Prostate gland (tissue), 2 donors: ENCODE data around the gene ACSS1. TPM values are rescaled to one million over a fixed set of nuclear protein-coding genes. Genes with fewer than 3 reads are reported as not detected.

ENCODE experiments used
- DNase-seq: peaks from one replicate; pipeline ENCODE4 v3.0.0-alpha.2; 2019; ENCODE audit warnings: low spot score
- H3K27ac ChIP-seq, 2 donors: fragments of 200-600 bp; sonication (generic); 2 replicates each; pipeline ENCODE4 v1.5.1; 2017 to 2019
- H3K27me3 ChIP-seq: fragments of 200-600 bp; sonication (generic); replicated peaks from 2 replicates; pipeline ENCODE4 v1.5.1; 2019; ENCODE audit not compliant: insufficient read depth
- H3K36me3 ChIP-seq, 2 donors: fragments of 200-600 bp; sonication (generic); 1 replicate in 1 of 2; 2 replicates in 1 of 2; pipeline versions ENCODE4 v1.5.1 to v1.8.1; 2017 to 2019
- H3K4me1 ChIP-seq: fragments of 200-600 bp; sonication (generic); replicated peaks from 2 replicates; pipeline ENCODE4 v1.5.1; 2019
- H3K4me3 ChIP-seq, 2 donors: fragments of 200-600 bp; sonication (generic); 2 replicates each; pipeline ENCODE4 v1.5.1; 2017 to 2019
- H3K9me3 ChIP-seq: fragments of 200-600 bp; sonication (generic); 2 replicates; pipeline ENCODE4 v1.5.1; 2017
- CTCF ChIP-seq, 4 experiments: fragments of 200-600 bp in 2 of 4; fragments of 450-650 bp in 2 of 4; sonication (generic) in 2 of 4; IDR thresholded peaks; 1 replicate in 3 of 4; 2 replicates in 1 of 4; pipeline ENCODE4 v1.5.1; 2016 to 2019; ENCODE audit warnings: antibody characterized with exemption in 4 of 4, mild to moderate bottlenecking in 2 of 4, moderate library complexity in 2 of 4
- POLR2A ChIP-seq: fragments of 450-650 bp; IDR thresholded peaks from one replicate; pipeline ENCODE4 v1.6.1; 2016; ENCODE audit warnings: antibody characterized with exemption, mild to moderate bottlenecking
- POLR2AphosphoS5 ChIP-seq: sonication (generic); formaldehyde crosslinking; IDR thresholded peaks from one replicate; pipeline ENCODE4 v1.6.1; 2017; ENCODE audit warnings: antibody characterized with exemption
- WGBS: methylation state at CpG from one replicate; pipeline ENCODE4 v1.1.5; 2018; 5-methylcytosine and 5-hydroxymethylcytosine counted together
- intact Hi-C: fragments of 100-400 bp; cut with DNase I; formaldehyde crosslinking; loops from one replicate; pipeline ENCODE4 v1.14.2; 2022
- total RNA-seq, 2 donors: library from RNA; depleted of rRNA; stranded (reverse); fragments of >200 nt; gene quantifications; one replicate each; pipeline ENCODE4 v1.1.0, GENCODE V29; 2016

The ACSS1 gene
- total RNA-seq, 2 donors from 2014 or later = 111 to 170 TPM

GRCh38 chr20:25043499-25044260 lies 14.3 kb downstream of the ACSS1 start:
- Histone ChIP-seq H3K27ac (peak overlapping the region; percentile 52 to 69), H3K4me3 (no peak overlapping the region), H3K4me1 (peaks cover 42% of the 10 kb centered on the region), H3K9me3 (no peaks in the 10 kb centered on the region), H3K36me3 (peaks cover 0 to 4% of the 10 kb centered on the region in 2 donors), H3K27me3 (no peaks in the 10 kb centered on the region)
- intact Hi-C loops = no loop called here
- WGBS = 85% methylated on average over 8 of the region's 9 CpGs
- TF ChIP-seq CTCF (IDR thresholded peaks at IDR 0.05) (no peak), POLR2AphosphoS5 (no peak), POLR2A (no peak)
- DNase-seq = no peak

GRCh38 chr20:25042531-25043498 lies 15.1 kb downstream of the ACSS1 start:
- Histone ChIP-seq H3K27me3 (no peaks in the 10 kb centered on the region), H3K27ac (peak overlapping the region; percentile 52 to 69), H3K36me3 (peaks cover 0 to 4% of the 10 kb centered on the region in 2 donors), H3K9me3 (no peaks in the 10 kb centered on the region), H3K4me1 (peaks cover 40% of the 10 kb centered on the region), H3K4me3 (no peak overlapping the region)
- no peak for TF ChIP-seq CTCF (IDR thresholded peaks at IDR 0.05)
- no peak for TF ChIP-seq POLR2A
- TF ChIP-seq POLR2AphosphoS5 = no peak
- no peak for DNase-seq
- WGBS = 87% methylated on average over 14 of the region's 14 CpGs
- intact Hi-C loops = no loop called here

- intact Hi-C loops = no loop called here
- H3K4me1 ChIP-seq = peaks cover 42% of the 10 kb centered on the region
- whole genome bisulfite sequencing = 95% methylated on average over 18 of the region's 21 CpGs
Measured at GRCh38 chr20:25041813-25042530, 16.0 kb downstream of the ACSS1 start.

GRCh38 chr20:25040438-25040831 lies 17.5 kb downstream of the ACSS1 start:
- Histone ChIP-seq H3K4me3 (no peak overlapping the region), H3K9me3 (no peaks in the 10 kb centered on the region), H3K36me3 (no peaks in the 10 kb centered on the region), H3K27ac (peak overlapping the region; percentile 69), H3K27me3 (no peaks in the 10 kb centered on the region), H3K4me1 (peaks cover 40% of the 10 kb centered on the region)
- WGBS = 9% methylated on average over 6 of the region's 6 CpGs
- intact Hi-C loops = no loop called here
- no peak for TF ChIP-seq POLR2A
- TF ChIP-seq POLR2AphosphoS5 = peak; percentile 51
- DNase-seq = peak; percentile 80

More at GRCh38 chr20:25041813-25042530, 16.0 kb downstream of the ACSS1 start:
- Histone ChIP-seq H3K9me3 (no peaks in the 10 kb centered on the region), H3K36me3 (peaks cover 0 to 4% of the 10 kb centered on the region in 2 donors), H3K27me3 (no peaks in the 10 kb centered on the region), H3K4me3 (no peak overlapping the region), H3K27ac (peak overlapping the region in 1 of 2 donors; percentile 69)
- no peak for TF ChIP-seq POLR2AphosphoS5
- TF ChIP-seq CTCF (IDR thresholded peaks at IDR 0.05) = no peak
- TF ChIP-seq POLR2A = no peak
- DNase-seq = no peak
